Colon (tissue), 2 donors: Measurements from ENCODE around the gene SNRPA.
"Not testable (repeated sequence)": the region's sequence is repeated elsewhere in the genome, so short reads cannot be mapped to it uniquely, and the experiment has no call there.

Experiments used
- FAIRE-seq: peaks from 2 replicates; lab custom pipeline; 2012; peaks lifted over from hg19 to GRCh38; lab: Jason Lieb, UNC
- donor health status: control.
- donor health status: control.

The SNRPA gene

DNA sequence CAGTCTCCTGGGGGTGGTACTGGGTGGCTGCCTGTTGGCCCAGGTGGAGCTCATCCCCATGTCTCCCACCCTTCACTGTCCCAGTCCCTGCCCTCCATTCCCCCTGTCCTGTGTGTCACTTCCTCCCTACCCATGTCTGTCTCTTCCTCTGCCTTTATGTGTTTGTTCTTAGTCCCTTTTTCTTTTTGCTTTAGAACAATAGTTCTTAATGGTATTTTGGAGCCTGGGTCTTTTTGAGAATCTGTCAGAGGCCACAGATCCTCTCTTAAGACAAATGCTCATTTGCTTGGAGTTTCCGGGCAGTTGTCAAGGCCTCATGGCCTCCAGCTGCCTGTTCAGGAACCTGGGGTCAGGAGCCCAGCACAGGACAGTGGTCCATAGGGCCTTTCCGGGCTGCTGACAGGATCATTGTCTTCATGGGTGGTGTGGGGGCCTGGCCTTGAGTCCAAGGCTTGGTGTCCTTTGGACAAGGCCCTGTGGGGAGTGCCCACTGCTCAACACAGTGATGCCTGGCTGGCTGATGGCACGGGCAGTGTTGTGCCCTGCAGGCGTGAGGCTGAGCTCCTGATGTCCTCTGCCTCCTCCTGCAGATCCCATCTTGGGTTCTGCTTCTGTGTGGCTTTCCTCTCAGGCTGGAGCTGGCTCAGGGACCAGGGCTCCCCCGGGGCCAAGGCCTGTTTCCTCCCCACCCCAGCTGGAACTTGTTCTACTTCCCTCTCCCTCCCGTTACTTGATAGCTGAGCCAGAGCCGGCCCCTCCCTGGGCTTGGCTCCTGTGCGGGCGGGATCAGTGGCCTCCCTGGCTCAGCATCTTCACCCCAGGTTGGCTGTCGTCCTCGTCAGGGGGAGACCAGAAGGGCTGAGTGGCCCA is 51.5 kb downstream of the SNRPA start:
- no peak for FAIRE-seq

GRCh38 chr19:40803170-40803856 is 52.3 kb downstream of the SNRPA start:
- no peak for FAIRE-seq

DNA sequence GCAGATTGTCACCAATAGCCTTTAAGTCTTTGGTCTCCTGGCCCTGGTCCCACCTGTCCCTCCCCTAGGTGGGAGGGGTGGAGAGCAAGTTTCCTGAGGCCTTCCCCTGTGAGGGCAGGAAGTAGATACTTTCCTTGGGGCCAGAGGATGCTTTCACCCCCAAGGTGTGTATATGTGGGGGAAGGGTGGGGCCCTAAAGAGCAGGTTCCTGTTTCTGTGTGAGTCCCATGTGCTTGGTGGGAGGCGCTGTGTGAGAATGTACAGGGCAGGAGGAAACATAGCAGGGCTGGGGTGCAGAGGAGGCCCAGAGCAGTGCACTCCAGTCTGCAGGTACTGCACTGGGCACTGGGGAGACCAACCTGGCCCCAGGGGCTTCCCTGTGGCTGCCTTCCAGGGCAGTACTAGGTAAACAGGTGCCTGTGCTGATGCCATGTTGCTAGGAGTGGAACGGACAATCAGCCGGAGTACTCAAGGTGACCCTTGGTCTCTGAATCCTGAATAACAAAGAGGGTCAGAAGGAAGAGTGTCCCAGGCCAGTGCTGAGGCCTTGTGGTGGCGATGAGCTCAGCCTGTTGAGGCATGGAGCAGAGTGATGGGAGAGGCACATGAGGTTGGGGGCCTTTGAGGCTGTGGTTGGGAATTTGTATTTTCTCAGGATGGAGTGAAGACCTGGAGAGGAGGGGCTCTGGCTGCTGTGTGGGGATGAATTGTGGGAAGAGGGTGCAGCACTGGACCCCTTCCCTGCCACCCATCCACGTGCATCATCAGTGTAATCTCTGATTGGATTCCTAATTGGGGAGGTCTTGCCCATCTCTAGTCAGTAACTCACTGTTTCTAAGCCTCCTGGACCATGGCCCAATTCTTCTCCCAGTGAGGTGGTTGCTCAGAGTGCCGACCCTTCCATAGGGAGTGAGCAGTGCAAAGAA is 53.1 kb downstream of the SNRPA start:
- FAIRE-seq, result no peak

DNA sequence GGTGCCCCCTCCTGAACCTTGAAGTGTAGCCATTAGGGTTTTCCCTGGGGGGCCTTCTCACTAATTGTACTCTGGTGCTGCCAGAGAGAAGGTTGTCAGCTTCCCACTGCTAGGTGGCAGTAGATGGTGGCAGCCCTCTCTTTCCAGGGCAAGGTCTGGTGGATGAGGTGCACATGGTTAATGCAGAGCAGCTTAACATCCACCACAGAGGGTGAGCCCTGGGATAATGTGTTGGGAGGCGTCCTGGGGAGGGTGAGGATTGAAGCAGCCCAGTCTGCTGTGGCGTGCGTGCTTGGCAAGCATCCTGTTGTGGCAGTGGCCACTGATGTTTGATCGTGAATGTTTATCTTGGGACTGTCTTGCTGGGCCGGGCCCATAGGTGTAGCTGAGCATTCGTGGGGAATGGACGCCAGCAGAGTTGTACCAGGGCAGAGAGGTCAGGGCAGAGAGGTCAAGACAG is 53.8 kb downstream of the SNRPA start:
- no peak for FAIRE-seq

GRCh38 chr19:40805258-40805868 is 54.4 kb downstream of the SNRPA start:
- no peak for FAIRE-seq

DNA sequence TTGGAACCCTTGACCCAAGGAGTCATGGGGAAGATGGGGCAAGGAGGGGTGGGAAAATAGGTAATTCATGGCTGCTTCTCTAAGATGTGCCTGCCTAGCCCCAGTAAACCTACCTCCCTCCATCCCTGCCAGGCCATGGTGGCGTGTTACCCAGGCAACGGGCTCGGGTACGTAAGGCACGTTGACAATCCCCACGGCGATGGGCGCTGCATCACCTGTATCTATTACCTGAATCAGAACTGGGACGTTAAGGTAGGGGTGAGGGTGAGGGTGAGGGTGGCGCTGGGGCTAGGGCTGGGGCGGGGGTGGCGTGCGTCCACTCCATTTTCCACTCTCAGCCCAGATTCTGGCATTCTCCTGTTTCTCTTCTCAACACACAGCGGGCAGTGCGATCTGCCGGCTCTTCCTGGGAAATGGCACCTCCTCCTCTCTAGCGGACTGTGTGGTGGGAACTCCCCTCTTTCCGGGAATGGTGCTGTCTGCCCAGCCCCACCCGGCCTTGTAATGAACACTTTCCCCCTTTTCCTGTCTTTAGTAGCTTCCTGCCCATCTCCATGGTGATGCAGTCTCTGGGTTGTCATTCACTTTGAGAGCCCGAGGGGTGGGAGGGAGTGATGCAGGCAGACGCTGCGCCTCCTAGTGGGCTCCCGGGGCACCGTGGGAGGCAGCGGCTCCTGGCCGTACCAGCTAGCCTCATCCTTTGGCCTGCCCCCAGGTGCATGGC is 55.6 kb downstream of the SNRPA start:
- FAIRE-seq, result no peak

DNA sequence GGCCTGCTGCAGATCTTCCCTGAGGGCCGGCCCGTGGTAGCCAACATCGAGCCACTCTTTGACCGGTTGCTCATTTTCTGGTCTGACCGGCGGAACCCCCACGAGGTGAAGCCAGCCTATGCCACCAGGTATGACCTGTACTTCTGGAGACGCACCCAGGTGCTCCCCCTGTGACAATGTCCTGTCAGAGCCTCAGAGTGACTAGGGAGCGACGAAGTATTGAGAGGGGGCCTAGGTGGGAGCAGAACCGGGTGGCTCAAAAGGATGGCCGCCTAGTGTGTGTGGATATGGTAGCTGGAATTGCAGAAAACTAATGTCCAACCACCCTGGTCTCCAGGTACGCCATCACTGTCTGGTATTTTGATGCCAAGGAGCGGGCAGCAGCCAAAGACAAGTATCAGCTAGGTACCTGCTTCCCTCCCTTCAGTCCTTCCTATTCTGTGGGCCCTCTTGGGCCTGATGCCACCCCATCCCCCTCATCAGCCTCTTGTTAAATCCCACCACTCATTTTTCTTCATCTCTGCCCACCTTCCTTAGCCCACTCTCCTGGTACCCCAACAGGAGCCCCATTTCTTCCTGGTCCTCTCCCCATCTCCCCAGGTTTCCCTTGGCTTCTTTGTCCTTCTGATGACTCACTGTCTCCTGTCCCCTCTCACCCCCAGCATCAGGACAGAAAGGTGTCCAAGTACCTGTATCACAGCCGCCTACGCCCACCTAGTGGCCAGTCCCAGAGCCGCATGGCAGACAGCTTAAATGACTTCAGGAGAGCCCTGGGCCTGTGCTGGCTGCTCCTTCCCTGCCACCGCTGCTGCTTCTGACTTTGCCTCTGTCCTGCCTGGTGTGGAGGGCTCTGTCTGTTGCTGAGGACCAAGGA is 56.4 kb downstream of the SNRPA start:
- FAIRE-seq, result no peak

DNA sequence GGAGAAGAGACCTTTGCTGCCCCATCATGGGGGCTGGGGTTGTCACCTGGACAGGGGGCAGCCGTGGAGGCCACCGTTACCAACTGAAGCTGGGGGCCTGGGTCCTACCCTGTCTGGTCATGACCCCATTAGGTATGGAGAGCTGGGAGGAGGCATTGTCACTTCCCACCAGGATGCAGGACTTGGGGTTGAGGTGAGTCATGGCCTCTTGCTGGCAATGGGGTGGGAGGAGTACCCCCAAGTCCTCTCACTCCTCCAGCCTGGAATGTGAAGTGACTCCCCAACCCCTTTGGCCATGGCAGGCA is 57.0 kb downstream of the SNRPA start:
- FAIRE-seq, result no peak

DNA sequence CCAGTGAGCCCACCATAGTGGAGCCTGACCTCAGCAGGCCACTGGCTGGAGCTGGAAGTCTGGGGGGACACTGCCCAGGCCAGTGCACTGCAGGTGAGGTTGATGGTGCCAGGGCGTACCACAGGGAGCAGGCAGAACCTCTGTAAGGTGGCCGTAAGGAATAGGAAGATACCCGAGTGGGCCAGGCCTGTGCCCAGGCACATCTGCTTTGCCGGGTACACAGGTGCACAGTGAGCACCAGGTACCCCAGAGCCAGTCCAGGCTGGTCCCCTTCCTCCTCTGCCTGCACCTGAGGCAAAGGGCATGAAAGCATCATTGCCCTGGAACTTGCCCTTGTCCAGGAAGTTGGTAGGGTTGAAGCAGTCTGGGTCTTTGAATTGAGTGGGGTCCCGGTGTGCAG is 57.5 kb downstream of the SNRPA start:
- no peak for FAIRE-seq

DNA sequence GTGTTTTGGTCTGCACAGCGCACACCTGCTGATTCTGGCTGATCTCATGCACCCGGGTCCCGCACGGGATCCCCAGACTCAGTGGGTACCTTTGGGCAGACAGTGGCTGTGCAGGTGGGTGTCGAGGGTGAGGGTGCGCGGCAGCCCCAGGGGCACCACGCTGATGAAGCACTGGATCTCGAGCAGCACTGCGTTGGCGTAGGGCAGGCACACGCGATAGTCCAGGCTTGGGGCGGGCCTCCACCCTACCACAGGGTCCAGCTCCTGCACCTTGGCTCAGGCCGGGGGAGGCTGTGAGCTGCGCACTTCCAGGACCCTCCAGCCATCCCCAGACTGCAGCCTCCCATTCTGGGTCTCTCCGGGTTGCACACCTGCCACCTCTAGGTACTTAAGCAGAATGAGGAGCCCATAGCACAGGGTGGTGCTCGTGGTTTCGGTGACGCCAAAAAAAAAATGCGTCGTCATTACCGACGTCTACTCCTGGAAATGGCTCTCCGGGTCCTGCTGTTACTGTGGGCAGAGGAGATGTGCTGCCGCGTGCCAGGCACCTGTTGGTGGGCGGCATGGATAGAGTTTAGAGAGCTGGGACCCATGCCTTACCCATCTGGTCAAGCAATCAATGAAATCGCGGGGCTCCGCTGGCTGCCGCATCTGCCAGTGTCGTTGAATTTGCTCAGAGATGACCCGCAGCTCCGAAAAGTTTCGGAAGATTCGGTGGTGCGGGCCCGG is 58.5 kb downstream of the SNRPA start:
- FAIRE-seq, result no peak

- no peak for FAIRE-seq
These were observed 59.2 kb downstream of the SNRPA start for GRCh38 chr19:40810160-40810559.

GRCh38 chr19:40810649-40811408 is 59.8 kb downstream of the SNRPA start:
- FAIRE-seq, result not testable (repeated sequence)

DNA sequence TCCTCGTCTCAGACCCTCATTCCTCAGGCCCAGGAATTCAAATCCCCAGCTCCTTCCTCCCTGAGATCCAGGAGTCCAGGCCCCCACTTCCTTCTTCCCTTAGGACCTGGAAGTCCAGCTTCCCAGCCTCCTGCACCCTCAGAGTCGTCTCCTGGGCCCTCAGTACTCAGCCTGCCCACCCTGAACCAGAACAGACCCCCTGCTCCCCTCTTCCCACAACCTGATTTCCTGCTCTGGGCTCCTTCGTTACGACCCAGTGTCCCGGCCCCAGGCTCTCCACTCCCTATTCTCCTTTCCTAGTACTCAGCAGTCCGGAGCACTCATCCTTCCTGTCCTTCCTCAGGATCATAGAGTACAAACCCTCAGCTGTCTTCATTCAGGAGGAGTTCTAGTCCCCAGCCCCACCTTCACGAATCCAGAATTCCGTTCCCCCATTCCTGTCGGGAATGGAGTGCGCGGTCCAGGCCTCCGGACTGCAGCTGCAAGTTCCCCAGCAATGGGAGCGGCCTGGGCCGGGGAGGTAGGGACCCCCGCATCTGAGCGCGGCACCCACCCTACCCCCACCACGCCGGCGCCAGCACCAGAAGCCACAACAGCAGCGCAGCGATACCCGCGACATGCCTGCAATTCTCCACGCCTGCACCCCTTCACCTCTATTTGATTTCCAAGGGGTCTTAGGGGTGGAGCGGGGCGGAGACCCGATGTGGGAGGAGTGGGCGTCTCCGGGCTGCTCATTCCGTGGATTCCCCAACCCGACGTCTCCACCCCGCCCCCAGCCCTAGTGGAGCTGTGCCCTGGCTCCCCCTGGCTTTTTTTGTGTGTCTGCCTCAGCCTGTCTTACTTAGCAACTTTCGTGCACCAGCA is 60.7 kb downstream of the SNRPA start:
- FAIRE-seq, result no peak

GRCh38 chr19:40812571-40812970 is 61.6 kb downstream of the SNRPA start:
- not testable (repeated sequence) for FAIRE-seq

DNA sequence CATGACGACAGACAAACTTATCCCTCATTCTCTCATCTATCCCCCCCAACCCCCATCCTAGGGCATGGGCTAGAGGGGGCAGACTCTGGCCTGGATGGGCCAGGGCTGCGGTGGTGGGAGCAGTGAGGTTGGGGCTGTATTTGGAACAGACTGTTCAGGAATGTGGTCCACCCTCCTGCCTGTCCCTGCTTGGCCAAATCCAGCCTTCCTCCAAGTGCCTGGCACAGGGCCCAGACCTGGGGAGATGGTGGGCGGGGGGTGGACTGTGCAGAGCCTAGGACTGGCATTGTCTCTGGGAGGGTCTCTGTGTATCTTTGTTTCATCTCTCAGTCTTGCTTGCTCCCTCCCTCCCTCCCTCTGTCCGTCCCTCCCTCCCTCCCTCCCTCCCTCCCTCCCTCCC is 62.2 kb downstream of the SNRPA start:
- FAIRE-seq, result no peak
